Measurements from ENCODE around the gene LENG8. TPM values are rescaled to one million over a fixed set of nuclear protein-coding genes. Genes with fewer than 3 reads are reported as not detected.
A peak's percentile ranks its signal among the peaks of the same experiment; 100 is the strongest.

The LENG8 gene
- total and polyA plus RNA-seq, 2 experiments from 2014 or later, result 42.1 to 74.3 TPM

DNA sequence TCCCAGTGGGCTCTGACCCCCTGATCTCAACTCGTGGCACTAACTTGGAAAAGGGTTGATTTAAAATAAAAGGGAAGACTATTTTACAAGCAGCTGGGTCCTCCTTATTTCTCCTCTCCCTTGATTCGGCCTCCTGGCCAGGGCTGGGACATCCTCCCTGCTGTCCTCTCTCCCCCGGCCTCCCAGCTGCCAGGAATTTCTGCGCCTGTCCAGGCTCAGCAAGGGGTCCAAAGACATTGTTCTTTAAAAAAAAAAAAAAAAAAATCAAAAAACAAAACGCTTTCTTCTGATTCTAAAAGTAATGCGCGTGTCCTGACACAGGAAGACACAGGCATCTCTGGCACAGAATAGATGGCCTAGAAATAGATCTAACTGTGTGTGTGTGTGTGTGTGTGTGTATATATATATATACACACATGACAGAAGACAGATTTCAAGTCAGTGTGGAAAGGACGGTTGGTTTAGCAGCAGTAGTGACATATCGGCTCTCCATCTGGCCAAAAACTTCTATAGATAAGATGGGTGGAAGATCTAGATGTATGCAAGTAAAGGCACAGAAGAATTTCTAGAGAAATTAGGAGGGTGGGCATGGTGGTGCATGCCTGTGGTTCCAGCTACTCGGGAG, 12.3 kb upstream of the LENG8 start:
- peaks cover 12% of the 10 kb centered on the region for H3K36me3 Mint-ChIP-seq (ENCODE audit: low read depth)

More for the DNA sequence above, 12.3 kb upstream of the LENG8 start:
- H3K27ac ChIP-seq (ENCODE audit: low read depth), result no peak overlapping the region
- no peaks in the 10 kb centered on the region for H3K9me2 ChIP-seq (ENCODE audit: insufficient read depth)
- H3K4me2 ChIP-seq, result peak overlapping the region; percentile 78
- Mint-ChIP-seq H3K4me3 (peak overlapping the region; percentile 45; the same call in 2 of the 3 replicates), H3K27me3 (ENCODE audit: insufficient read depth, low read depth, poor library complexity) (peaks cover 27% of the 10 kb centered on the region), H3K4me1 (peaks cover 45% of the 10 kb centered on the region), H3K27ac (no peak overlapping the region; the same call in 1 of the 2 replicates), H3K9me3 (no peaks in the 10 kb centered on the region; the same call in 2 of the 3 replicates)
- ATAC-seq, result no peak
- H3K36me3 ChIP-seq (ENCODE audit: insufficient read depth), result no peaks in the 10 kb centered on the region
- no peak for TF ChIP-seq ZNF114 (CRISPR knock-in tag; IDR thresholded peaks at IDR 0.05)
- TF ChIP-seq CREB1 (CRISPR knock-in tag; IDR thresholded peaks at IDR 0.05; ENCODE audit: low read depth), result no peak
- no peak for TF ChIP-seq POLR2AphosphoS5 (IDR thresholded peaks at IDR 0.05; ENCODE audit: low read depth)
- TF ChIP-seq, protein P1, sequence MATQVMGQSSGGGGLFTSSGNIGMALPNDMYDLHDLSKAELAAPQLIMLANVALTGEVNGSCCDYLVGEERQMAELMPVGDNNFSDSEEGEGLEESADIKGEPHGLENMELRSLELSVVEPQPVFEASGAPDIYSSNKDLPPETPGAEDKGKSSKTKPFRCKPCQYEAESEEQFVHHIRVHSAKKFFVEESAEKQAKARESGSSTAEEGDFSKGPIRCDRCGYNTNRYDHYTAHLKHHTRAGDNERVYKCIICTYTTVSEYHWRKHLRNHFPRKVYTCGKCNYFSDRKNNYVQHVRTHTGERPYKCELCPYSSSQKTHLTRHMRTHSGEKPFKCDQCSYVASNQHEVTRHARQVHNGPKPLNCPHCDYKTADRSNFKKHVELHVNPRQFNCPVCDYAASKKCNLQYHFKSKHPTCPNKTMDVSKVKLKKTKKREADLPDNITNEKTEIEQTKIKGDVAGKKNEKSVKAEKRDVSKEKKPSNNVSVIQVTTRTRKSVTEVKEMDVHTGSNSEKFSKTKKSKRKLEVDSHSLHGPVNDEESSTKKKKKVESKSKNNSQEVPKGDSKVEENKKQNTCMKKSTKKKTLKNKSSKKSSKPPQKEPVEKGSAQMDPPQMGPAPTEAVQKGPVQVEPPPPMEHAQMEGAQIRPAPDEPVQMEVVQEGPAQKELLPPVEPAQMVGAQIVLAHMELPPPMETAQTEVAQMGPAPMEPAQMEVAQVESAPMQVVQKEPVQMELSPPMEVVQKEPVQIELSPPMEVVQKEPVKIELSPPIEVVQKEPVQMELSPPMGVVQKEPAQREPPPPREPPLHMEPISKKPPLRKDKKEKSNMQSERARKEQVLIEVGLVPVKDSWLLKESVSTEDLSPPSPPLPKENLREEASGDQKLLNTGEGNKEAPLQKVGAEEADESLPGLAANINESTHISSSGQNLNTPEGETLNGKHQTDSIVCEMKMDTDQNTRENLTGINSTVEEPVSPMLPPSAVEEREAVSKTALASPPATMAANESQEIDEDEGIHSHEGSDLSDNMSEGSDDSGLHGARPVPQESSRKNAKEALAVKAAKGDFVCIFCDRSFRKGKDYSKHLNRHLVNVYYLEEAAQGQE (IDR thresholded peaks at IDR 0.05; ENCODE audit: unreplicated experiment), result no peak
- no peak for TF ChIP-seq JUNB (IDR thresholded peaks at IDR 0.05; ENCODE audit: unreplicated experiment)
- TF ChIP-seq STAT1 (IDR thresholded peaks at IDR 0.05; ENCODE audit: unreplicated experiment), result no peak
- TF ChIP-seq, protein P2, sequence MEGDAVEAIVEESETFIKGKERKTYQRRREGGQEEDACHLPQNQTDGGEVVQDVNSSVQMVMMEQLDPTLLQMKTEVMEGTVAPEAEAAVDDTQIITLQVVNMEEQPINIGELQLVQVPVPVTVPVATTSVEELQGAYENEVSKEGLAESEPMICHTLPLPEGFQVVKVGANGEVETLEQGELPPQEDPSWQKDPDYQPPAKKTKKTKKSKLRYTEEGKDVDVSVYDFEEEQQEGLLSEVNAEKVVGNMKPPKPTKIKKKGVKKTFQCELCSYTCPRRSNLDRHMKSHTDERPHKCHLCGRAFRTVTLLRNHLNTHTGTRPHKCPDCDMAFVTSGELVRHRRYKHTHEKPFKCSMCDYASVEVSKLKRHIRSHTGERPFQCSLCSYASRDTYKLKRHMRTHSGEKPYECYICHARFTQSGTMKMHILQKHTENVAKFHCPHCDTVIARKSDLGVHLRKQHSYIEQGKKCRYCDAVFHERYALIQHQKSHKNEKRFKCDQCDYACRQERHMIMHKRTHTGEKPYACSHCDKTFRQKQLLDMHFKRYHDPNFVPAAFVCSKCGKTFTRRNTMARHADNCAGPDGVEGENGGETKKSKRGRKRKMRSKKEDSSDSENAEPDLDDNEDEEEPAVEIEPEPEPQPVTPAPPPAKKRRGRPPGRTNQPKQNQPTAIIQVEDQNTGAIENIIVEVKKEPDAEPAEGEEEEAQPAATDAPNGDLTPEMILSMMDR (conservative IDR thresholded peaks at IDR 0.05; ENCODE audit: low read depth in 2 of 2), result no peak
- TF ChIP-seq, protein P3, sequence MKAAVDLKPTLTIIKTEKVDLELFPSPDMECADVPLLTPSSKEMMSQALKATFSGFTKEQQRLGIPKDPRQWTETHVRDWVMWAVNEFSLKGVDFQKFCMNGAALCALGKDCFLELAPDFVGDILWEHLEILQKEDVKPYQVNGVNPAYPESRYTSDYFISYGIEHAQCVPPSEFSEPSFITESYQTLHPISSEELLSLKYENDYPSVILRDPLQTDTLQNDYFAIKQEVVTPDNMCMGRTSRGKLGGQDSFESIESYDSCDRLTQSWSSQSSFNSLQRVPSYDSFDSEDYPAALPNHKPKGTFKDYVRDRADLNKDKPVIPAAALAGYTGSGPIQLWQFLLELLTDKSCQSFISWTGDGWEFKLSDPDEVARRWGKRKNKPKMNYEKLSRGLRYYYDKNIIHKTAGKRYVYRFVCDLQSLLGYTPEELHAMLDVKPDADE (IDR thresholded peaks at IDR 0.05), result no peak
- DNase-seq (ENCODE audit: low spot score), result peak; percentile 24
- peaks cover 3% of the 10 kb centered on the region; the same call in 1 of the 2 replicates for H3K79me2 ChIP-seq (replicated peaks; ENCODE audit: insufficient read depth)
- H3F3A ChIP-seq (replicated peaks; ENCODE audit: low read depth), result 0 out of 2 replicates have a peak, but pooled peaks cover 4% of the 10 kb centered on the region
- H3K4me3 ChIP-seq, result peak overlapping the region; percentile 49
- H4K20me1 ChIP-seq (replicated peaks; ENCODE audit: insufficient read depth), result peaks cover 9% of the 10 kb centered on the region
- H3K27me3 ChIP-seq (ENCODE audit: insufficient read depth), result 0 out of 2 replicates have a peak, but pooled peaks cover 3% of the 10 kb centered on the region
- H2AFZ ChIP-seq, result no peak overlapping the region
- H3K4me1 ChIP-seq (ENCODE audit: insufficient read depth), result peaks cover 25% of the 10 kb centered on the region

Measured in GM23338 (cell line).